HepG2 (cell line): ENCODE results near the gene ZMYND10. TPM values are rescaled to one million over a fixed set of nuclear protein-coding genes. Genes with fewer than 3 reads are reported as not detected.

Experiments
- ATRX ChIP-seq: sonication (generic); formaldehyde crosslinking; IDR thresholded peaks from 2 replicates; pipeline ENCODE4 v1.4.0; 2020; ENCODE audit warnings: missing genetic modification reagents, borderline replicate concordance
- BHLHE40 ChIP-seq: IDR thresholded peaks from 2 replicates; pipeline ENCODE4 v1.6.1; 2011; ENCODE audit warnings: low read length, improper control_type of control experiment
- CEBPB ChIP-seq: IDR thresholded peaks from 2 replicates; pipeline ENCODE4 v1.6.1; 2011; ENCODE audit warnings: low read depth, low read length, improper control_type of control experiment, borderline replicate concordance
- CENPX ChIP-seq: sonication (generic); formaldehyde crosslinking; IDR thresholded peaks from 2 replicates; pipeline ENCODE4 v1.9.0; 2021; ENCODE audit warnings: mild to moderate bottlenecking, missing genetic modification reagents, moderate library complexity
- EP300 ChIP-seq, 3 experiments: sonication (generic) in 1 of 3; formaldehyde crosslinking in 1 of 3; IDR thresholded peaks; 2 replicates each; pipeline versions ENCODE4 v1.5.1 to v1.6.1; 2011 to 2020; ENCODE audit warnings: low read depth in 2 of 3, low read length in 2 of 3, borderline replicate concordance in 1 of 3, improper control_type of control experiment in 1 of 3, mild to moderate bottlenecking in 1 of 3, missing genetic modification reagents in 1 of 3, moderate library complexity in 1 of 3
- FOXA3 ChIP-seq: IDR thresholded peaks from 2 replicates; pipeline ENCODE4 v1.6.1; 2016; ENCODE audit warnings: missing genetic modification reagents, missing compliant biosample characterization
- MTA1 ChIP-seq: sonication (generic); formaldehyde crosslinking; IDR thresholded peaks from 2 replicates; pipeline ENCODE4 v1.4.0; 2020; ENCODE audit warnings: missing genetic modification reagents, mild to moderate bottlenecking, borderline replicate concordance
- NCOR1 ChIP-seq: fragments of 200-600 bp; sonication (generic); IDR thresholded peaks from 2 replicates; pipeline ENCODE4 v1.7.0; 2017; ENCODE audit warnings: antibody characterized with exemption, low read length, borderline replicate concordance
- NR2F1 ChIP-seq, 2 experiments: fragments of 450-650 bp in 1 of 2; formaldehyde crosslinking in 1 of 2; IDR thresholded peaks; 2 replicates each; pipeline versions ENCODE4 v1.5.0 to v1.6.1; 2016 to 2020; ENCODE audit warnings: mild to moderate bottlenecking in 1 of 2, missing compliant biosample characterization in 1 of 2, missing genetic modification reagents in 1 of 2, moderate library complexity in 1 of 2
- PAF1 ChIP-seq: IDR thresholded peaks from 2 replicates; pipeline ENCODE4 v1.6.1; 2016; ENCODE audit warnings: missing genetic modification reagents, missing compliant biosample characterization
- PHF21A ChIP-seq: sonication (generic); formaldehyde crosslinking; IDR thresholded peaks from 2 replicates; pipeline ENCODE4 v1.5.0; 2020; ENCODE audit warnings: mild to moderate bottlenecking, missing genetic modification reagents
- RBM22 ChIP-seq: fragments of 200-400 bp; formaldehyde crosslinking; optimal IDR thresholded peaks from 2 replicates; pipeline ENCODE3; 2017; ENCODE audit warnings: mild to moderate bottlenecking, low read length, moderate library complexity
- SP4 ChIP-seq: sonication (generic); formaldehyde crosslinking; IDR thresholded peaks from 2 replicates; pipeline ENCODE4 v1.8.1; 2023; ENCODE audit warnings: mild to moderate bottlenecking, missing genetic modification reagents
- SPEN ChIP-seq: sonication (generic); formaldehyde crosslinking; IDR thresholded peaks from 2 replicates; pipeline ENCODE4 v1.5.1; 2020; ENCODE audit warnings: low read depth, mild to moderate bottlenecking, missing genetic modification reagents
- SRY ChIP-seq: sonication (generic); formaldehyde crosslinking; IDR thresholded peaks from 2 replicates; pipeline ENCODE4 v1.8.0; 2022; ENCODE audit warnings: mild to moderate bottlenecking, missing genetic modification reagents
- ZBTB7A ChIP-seq: sonication (generic); formaldehyde crosslinking; IDR thresholded peaks from 2 replicates; pipeline ENCODE4 v1.8.0; 2022; ENCODE audit warnings: mild to moderate bottlenecking, missing genetic modification reagents
- ZFY ChIP-seq: sonication (generic); formaldehyde crosslinking; IDR thresholded peaks from 2 replicates; pipeline ENCODE4 v1.4.0; 2020; ENCODE audit warnings: missing genetic modification reagents
- ZNF207 ChIP-seq: fragments of 450-650 bp; IDR thresholded peaks from 2 replicates; pipeline ENCODE4 v1.6.1; 2016; ENCODE audit warnings: antibody characterized with exemption, borderline replicate concordance
- ZNF251 ChIP-seq: sonication (generic); formaldehyde crosslinking; IDR thresholded peaks from 2 replicates; pipeline ENCODE4 v1.9.0; 2021; ENCODE audit warnings: mild to moderate bottlenecking, missing genetic modification reagents
- ZNF335 ChIP-seq: sonication (generic); formaldehyde crosslinking; IDR thresholded peaks from 2 replicates; pipeline ENCODE4 v1.4.0; 2020; ENCODE audit warnings: missing genetic modification reagents
- ZNF660 ChIP-seq: sonication (generic); formaldehyde crosslinking; IDR thresholded peaks from 2 replicates; pipeline ENCODE4 v1.5.1; 2020; ENCODE audit warnings: mild to moderate bottlenecking, low read depth, missing genetic modification reagents, borderline replicate concordance
- polyA plus RNA-seq, 8 experiments: library from polyadenylated mRNA; depleted of rRNA in 3 of 8; stranded (reverse) in 7 of 8; unstranded in 1 of 8; fragments of >200 nt; fragmentation: Illumina TruSeq in 4 of 8; extraction: Trizol in 4 of 8; gene quantifications; 2 replicates each; pipeline versions ENCODE4 v1.2.1 to v1.2.3, GENCODE V29; 2011 to 2016; ENCODE audit warnings: low read depth in 4 of 8, missing spikeins in 1 of 8, mixed read lengths in 1 of 8; ENCODE audit not compliant: insufficient read depth in 1 of 8
- total RNA-seq, 5 experiments: library from RNA; depleted of rRNA; stranded (reverse); fragments of >200 nt; fragmentation: Illumina TruSeq; extraction: Trizol; gene quantifications; 2 replicates each; pipeline ENCODE4 v1.2.3, GENCODE V29; 2016; ENCODE audit warnings: low read depth in 1 of 5
- TF ChIP-seq, protein P1 (sequence below): sonication (generic); formaldehyde crosslinking; IDR thresholded peaks from 2 replicates; pipeline ENCODE4 v1.8.0; 2022; ENCODE audit warnings: low read depth, missing genetic modification reagents
- TF ChIP-seq, protein P2 (sequence below): sonication (generic); formaldehyde crosslinking; IDR thresholded peaks from 2 replicates; pipeline ENCODE4 v1.5.1; 2020; ENCODE audit warnings: missing genetic modification reagents, mild to moderate bottlenecking, borderline replicate concordance
- TF ChIP-seq, protein P3 (sequence below): sonication (generic); formaldehyde crosslinking; IDR thresholded peaks from 2 replicates; pipeline ENCODE4 v1.4.0; 2020; ENCODE audit warnings: mild to moderate bottlenecking, low read depth, missing genetic modification reagents
- TF ChIP-seq, protein P4 (sequence below): sonication (generic); formaldehyde crosslinking; IDR thresholded peaks from 2 replicates; pipeline ENCODE4 v1.9.0; 2022; ENCODE audit warnings: missing genetic modification reagents, mild to moderate bottlenecking, borderline replicate concordance

Gene ZMYND10
- total and polyA plus RNA-seq, 2 of the 13 experiments (the other 11 are each of a cell fraction or from before 2014, with no cell fraction given): 0.60 to 0.74 TPM

DNA sequence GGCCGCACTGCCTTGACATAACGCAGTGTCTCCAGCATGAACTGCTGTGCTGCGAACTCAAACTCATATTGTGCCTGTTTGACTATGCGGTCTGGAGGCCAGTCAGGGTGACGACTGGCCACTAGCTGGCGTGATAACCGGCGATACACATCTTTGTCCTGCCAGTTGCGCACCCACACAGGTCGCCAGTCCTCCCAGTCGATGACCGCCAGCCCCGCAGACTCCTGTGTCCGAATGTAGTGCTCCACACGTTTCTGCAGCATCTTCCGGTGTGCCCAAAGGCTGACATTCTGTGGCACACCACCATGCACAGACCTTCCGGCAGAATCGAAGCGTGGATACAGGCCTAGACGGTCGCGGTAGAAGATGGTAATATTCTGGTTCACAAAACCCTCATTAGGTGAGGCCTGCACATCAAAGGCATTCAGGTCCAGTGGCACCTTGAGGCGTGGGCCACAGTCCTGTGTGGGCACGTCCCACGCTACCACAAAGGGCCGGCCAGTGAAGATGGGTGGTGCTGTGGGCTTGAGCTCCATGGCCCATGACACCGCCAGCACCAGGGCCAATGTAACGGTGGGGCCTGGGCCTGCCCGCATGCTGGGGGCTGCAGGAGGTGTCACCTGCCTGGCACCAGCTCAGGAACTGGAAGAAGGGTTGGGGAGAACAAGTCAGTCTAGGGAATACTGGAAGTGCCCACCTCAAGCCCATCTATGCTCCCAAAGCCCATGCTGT, 25.5 kb downstream of the ZMYND10 start (continued):
- TF ChIP-seq, protein P1, sequence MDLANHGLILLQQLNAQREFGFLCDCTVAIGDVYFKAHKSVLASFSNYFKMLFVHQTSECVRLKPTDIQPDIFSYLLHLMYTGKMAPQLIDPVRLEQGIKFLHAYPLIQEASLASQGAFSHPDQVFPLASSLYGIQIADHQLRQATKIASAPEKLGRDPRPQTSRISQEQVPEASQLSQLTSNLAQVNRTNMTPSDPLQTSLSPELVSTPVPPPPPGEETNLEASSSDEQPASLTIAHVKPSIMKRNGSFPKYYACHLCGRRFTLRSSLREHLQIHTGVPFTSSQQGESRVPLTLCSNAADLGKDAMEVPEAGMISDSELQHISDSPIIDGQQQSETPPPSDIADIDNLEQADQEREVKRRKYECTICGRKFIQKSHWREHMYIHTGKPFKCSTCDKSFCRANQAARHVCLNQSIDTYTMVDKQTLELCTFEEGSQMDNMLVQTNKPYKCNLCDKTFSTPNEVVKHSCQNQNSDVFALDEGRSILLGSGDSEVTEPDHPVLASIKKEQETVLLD (CRISPR knock-in tag): no peak
- no peak for TF ChIP-seq FOXA3 (CRISPR knock-in tag)
- no peak for TF ChIP-seq ZBTB7A
- TF ChIP-seq, protein P2, sequence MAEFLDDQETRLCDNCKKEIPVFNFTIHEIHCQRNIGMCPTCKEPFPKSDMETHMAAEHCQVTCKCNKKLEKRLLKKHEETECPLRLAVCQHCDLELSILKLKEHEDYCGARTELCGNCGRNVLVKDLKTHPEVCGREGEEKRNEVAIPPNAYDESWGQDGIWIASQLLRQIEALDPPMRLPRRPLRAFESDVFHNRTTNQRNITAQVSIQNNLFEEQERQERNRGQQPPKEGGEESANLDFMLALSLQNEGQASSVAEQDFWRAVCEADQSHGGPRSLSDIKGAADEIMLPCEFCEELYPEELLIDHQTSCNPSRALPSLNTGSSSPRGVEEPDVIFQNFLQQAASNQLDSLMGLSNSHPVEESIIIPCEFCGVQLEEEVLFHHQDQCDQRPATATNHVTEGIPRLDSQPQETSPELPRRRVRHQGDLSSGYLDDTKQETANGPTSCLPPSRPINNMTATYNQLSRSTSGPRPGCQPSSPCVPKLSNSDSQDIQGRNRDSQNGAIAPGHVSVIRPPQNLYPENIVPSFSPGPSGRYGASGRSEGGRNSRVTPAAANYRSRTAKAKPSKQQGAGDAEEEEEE (CRISPR knock-in tag): no peak
- no peak for TF ChIP-seq CENPX (CRISPR knock-in tag)
- no peak for TF ChIP-seq ZNF335 (CRISPR knock-in tag)
- TF ChIP-seq ZFY (CRISPR knock-in tag): peak; percentile 19; the same call in 1 of the 2 replicates
- no peak for TF ChIP-seq ATRX (CRISPR knock-in tag)
- TF ChIP-seq, protein P3, sequence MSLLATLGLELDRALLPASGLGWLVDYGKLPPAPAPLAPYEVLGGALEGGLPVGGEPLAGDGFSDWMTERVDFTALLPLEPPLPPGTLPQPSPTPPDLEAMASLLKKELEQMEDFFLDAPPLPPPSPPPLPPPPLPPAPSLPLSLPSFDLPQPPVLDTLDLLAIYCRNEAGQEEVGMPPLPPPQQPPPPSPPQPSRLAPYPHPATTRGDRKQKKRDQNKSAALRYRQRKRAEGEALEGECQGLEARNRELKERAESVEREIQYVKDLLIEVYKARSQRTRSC (CRISPR knock-in tag): no peak
- no peak for TF ChIP-seq ZNF660 (CRISPR knock-in tag)
- peak; percentile 15 for TF ChIP-seq RBM22
- TF ChIP-seq, protein P4, sequence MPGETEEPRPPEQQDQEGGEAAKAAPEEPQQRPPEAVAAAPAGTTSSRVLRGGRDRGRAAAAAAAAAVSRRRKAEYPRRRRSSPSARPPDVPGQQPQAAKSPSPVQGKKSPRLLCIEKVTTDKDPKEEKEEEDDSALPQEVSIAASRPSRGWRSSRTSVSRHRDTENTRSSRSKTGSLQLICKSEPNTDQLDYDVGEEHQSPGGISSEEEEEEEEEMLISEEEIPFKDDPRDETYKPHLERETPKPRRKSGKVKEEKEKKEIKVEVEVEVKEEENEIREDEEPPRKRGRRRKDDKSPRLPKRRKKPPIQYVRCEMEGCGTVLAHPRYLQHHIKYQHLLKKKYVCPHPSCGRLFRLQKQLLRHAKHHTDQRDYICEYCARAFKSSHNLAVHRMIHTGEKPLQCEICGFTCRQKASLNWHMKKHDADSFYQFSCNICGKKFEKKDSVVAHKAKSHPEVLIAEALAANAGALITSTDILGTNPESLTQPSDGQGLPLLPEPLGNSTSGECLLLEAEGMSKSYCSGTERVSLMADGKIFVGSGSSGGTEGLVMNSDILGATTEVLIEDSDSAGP: 0 out of 2 replicates have a peak, but pooled peaks have one; percentile 57
- TF ChIP-seq SRY (CRISPR knock-in tag): no peak
- no peak for TF ChIP-seq BHLHE40
- TF ChIP-seq SPEN: no peak
- no peak for TF ChIP-seq MTA1 (CRISPR knock-in tag)
- no peak for TF ChIP-seq PHF21A
- TF ChIP-seq NCOR1: no peak
- TF ChIP-seq ZNF251 (CRISPR knock-in tag): no peak
- TF ChIP-seq EP300 (IDR thresholded peaks at IDR 0.05; ENCODE audit: low read depth in 2 of 2, low read length in 2 of 2): no peak
- no peak for TF ChIP-seq EP300 (CRISPR knock-in tag; IDR thresholded peaks at IDR 0.05; ENCODE audit: borderline replicate concordance)
- TF ChIP-seq SP4: peak; percentile 54; the same call in 1 of the 2 replicates
- no peak for TF ChIP-seq ZNF207
- TF ChIP-seq PAF1 (CRISPR knock-in tag): no peak
- no peak for TF ChIP-seq CEBPB
- TF ChIP-seq NR2F1 (CRISPR knock-in tag; IDR thresholded peaks at IDR 0.05): no peak
